Hair follicle dermal papilla cell (primary cell): ENCODE measurements around the gene ARL14. TPM values are rescaled to one million over a fixed set of nuclear protein-coding genes. Genes with fewer than 3 reads are reported as not detected.

Source experiments
- small RNA-seq: library from RNA; depleted of rRNA; stranded (forward); fragments of <200 nt; gene quantifications from one replicate; pipeline ENCODE3, GENCODE V24; 2012
- total RNA-seq: library from RNA; depleted of rRNA; stranded (reverse); fragments of >200 nt; gene quantifications from 2 replicates; pipeline ENCODE4 v1.2.3, GENCODE V29; 2012

The ARL14 gene
- total RNA-seq: not detected in 2 replicates

DNA sequence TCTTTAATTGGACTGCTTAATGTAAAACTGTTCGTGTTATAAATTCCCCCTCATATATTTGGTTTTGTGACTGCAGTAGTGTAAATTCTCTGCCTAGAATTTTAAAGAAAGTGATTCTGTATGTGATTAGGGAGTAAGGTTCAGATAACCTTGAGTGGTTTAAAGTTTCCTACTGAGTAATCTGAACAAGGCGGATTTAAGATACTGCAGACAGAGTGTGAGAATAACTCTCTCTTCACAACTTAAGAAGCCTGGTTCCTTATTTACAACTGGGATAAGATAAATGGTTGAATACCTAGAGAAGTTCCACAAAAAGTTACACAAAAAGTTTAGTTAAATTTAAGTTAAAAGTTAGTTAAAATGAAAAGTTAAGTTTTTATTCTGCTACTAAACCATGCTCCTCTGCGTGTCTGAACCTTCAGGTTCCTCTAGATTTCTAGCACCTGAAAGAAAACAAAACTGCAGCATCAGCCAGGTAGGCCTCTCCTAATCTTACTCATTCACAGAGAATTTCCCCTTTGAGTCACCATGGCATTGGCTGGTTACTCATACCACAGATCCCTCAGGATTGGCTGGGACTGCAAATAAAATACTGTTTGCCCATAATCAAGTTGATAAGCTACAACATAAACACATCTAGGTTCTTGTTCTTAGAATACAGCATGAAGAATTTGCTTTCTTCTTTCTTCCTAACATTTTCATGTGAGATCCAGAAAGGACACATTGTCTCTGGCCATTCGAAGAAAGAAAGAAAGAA, at the start of gene ARL14:
TSS of gene ARL14 (plus strand) at position 614 of the 757 bp plus-strand sequence. CDS start 187 bp downstream, outside the sequence.

Small RNA genes lying within 50 kb of the gene (small RNA-seq; reads per million reads assigned to genes)
- not detected for gene RF00139

Other genes with a start within 250 kb of the ARL14 start
- gene TRIM59, start 227.4 kb upstream of the ARL14 start, total RNA-seq: 37.0 and 42.7 TPM in 2 replicates
- gene KPNA4, start 111.6 kb upstream of the ARL14 start, total RNA-seq: 44.1 and 45.5 TPM in 2 replicates
- 6.0 and 6.7 TPM in 2 replicates for gene PPM1L, start 79.1 kb downstream of the ARL14 start, total RNA-seq